Stimulated activated CD8-positive, alpha-beta memory T cell treated with anti-CD3 and anti-CD28 coated beads, Interleukin-15, amount 100 ng/mL, for 24 hours (primary cell): ENCODE results near the gene BLCAP.

ENCODE experiments used
- DNase-seq: peaks from one replicate; pipeline ENCODE4 v3.0.0-alpha.2; 2020; ENCODE audit warnings: low read depth

BLCAP gene

GRCh38 chr20:37529214-37529967, 1.7 kb upstream of the BLCAP start:
- no peak for DNase-seq

DNA sequence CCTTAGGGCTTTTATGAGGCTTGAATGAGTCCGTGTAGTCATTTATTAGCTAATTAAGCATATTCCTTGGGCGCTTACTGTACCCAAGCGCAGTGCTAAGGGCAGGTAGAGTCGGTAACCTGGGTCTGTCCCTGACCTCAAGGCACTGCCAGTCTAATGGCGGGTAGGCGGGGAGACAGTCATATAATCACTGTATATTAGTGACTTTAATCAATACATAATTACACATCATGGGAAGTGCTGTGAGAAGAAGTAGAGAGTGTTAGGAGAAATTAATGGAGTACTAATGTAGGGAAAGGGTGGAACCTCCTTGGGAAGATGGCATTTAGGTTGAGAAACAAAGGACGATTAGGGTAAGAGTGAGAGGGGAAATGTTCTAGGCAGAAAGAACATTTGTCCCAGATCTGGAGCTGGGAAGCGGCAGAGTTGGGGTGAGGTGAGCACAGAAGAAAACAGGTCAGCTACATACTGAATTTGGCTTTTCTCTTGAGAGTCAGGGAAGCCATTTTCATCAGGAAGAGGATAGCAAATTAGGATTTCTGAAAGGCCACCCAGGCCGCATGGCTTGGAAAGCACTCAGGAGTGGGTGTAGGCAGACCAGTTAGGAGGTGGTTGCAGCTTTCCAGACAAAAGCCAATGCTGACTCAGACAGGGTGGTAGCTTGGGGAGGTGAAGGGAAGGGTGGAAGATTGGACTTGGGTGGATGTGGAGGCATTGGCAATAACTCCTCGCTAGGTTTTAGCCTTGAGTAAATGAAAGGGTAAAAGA, 954 bp upstream of the BLCAP start:
- no peak for DNase-seq

DNA sequence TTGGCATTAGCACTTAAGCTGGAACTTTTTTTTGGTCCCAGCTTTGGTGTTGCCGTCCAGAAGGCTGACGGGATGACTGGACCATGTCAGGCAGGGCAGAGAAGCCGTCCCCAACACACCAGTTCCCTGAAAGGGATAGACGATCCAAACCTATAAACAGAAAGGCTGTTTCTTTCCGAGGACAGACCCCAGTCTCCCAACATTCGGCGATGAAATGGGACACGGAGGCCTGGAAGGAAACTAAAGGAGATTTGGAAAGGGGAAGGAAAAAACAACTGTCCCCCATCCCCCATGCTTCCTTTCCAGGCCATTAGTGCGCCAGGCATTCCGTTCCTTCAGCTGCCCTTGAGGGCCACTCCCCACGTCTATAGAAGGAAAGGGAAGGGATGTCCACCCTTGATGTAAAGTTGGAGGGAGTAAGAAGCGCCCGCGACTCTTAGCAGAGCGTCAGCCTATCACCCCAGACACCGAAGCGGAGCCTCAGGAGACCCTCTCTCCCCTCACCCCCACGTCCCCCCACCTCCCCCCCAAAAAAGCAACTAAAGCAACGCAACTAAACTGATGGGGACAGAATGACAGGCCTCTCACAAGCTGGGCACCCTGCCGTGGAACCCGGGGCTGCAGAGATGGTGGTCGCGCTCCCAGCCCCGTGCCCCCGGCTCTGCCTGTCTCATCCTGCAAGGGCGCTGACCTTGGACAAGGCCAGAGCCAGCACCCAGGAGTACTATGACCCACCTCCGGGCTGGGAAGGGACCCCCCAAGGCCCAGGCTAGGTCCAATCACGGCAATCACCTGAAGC, 638 bp downstream of the BLCAP start:
- no peak for DNase-seq

DNA sequence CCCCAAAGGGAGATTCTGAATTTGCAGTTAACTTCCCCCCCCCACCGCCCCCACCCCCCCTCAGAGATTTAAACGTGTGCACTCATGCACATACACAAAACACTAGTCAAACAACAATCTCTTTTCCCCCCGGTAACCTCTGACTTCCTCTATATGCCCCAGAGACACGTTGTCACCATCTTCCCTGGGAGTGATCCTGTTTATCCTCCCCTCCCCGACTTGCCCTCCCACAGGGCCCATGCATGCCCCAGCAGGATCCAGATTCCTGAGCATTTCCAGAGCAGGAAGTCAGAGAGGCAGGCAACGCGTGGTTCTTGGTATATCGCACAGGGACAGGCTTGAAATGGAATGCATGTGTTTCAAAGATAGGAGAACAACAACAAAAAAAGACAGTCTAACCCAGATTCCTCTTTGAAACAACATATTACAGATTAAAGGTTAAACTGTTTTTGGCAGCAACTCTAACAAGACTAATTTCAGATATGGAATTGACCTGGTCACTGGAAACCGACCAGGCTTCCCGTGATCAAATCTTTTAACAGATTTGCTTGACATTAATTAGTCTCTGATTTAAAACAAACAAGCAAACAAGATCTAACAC, 1.3 kb downstream of the BLCAP start:
- no peak for DNase-seq

- no peak for DNase-seq
Measured at GRCh38 chr20:37525810-37526209, 1.9 kb downstream of the BLCAP start.

- DNase-seq = no peak
Measured at GRCh38 chr20:37524859-37525708, 2.6 kb downstream of the BLCAP start.

- no peak for DNase-seq
Measured at GRCh38 chr20:37523911-37524700, 3.6 kb downstream of the BLCAP start.

GRCh38 chr20:37523012-37523391, 4.7 kb downstream of the BLCAP start:
- DNase-seq = no peak

GRCh38 chr20:37522260-37523011, 5.2 kb downstream of the BLCAP start:
- no peak for DNase-seq

- no peak for DNase-seq
Measured at GRCh38 chr20:37521061-37521771, 6.5 kb downstream of the BLCAP start, which contains the start of gene NNAT. NNAT (plus strand) TSS chr20:37521250; CDS start chr20:37521332, 82 bp downstream.

GRCh38 chr20:37520419-37520955, 7.2 kb downstream of the BLCAP start:
- DNase-seq = no peak

- DNase-seq = no peak
Measured at GRCh38 chr20:37519508-37520418, 7.9 kb downstream of the BLCAP start.

DNA sequence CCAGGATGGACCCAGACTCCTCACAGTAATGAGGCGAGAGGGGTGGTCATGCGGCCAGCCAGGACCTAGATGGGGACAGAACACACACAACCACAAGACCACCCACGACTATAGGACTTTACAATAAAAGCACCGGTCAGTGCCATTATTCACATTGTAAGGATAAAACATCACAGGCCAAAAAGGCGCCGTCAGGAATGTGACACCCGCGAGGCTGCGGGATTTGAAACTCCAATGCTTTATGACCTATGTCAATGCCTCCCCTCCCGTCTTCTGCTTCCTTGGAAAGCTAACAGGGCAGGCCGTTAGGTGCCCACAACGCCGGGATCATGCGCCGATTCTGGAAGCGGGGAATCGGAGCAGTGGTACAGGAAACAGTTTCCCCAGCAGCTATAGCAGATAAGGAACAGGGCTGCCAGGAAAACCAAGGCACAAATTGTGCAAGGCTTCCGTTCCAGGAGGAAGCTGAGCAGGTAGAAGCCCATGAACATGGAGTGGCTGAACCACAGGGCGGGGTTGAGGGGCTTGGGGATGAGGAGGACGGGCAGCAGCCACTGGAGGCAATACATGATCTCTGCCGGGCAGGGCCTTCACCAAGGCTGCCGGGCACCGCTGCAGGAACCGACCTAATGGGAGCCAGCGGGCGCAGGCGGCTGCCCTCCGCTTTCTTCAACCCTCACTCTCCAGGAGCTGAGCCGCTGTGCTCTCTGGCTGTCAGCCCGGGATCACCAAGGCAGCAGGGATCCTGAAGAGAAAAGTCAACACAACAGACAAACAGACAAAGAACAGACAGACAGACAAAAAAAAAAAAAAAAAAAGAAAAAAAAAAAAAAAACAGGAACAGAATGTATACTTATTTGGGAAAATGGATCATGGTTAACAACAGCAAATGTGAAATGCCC, 8.8 kb downstream of the BLCAP start:
- DNase-seq = no peak

GRCh38 chr20:37518059-37518458, 9.6 kb downstream of the BLCAP start:
- no peak for DNase-seq

- DNase-seq = no peak
Measured at GRCh38 chr20:37516811-37517750, 10.6 kb downstream of the BLCAP start.
